Tibial artery (tissue), 4 donors: ENCODE results near the gene SLC10A6.

Experiments used
- DNase-seq, 2 donors: peaks; one replicate each; pipeline ENCODE4 v3.0.0-alpha.2; 2019
- H3K27ac ChIP-seq, 2 donors: fragments of 200-600 bp; sonication (generic) in 1 of 2; 1 replicate in 1 of 2; 2 replicates in 1 of 2; pipeline ENCODE4 v1.5.1; 2018 to 2019; ENCODE audit warnings: mild to moderate bottlenecking in 1 of 2
- H3K27me3 ChIP-seq, 2 donors: fragments of 200-600 bp; sonication (generic) in 1 of 2; one replicate each; pipeline versions ENCODE4 v1.5.1 to v1.6.0; 2016 to 2019
- H3K36me3 ChIP-seq, 3 donors: fragments of 200-600 bp; sonication (generic) in 2 of 3; one replicate each; pipeline ENCODE4 v1.5.1; 2016 to 2019; ENCODE audit warnings: mild to moderate bottlenecking in 2 of 3
- H3K4me1 ChIP-seq, 4 donors: fragments of 200-600 bp; sonication (generic) in 2 of 4; 1 replicate in 3 of 4; 2 replicates in 1 of 4; pipeline ENCODE4 v1.5.1; 2016 to 2019
- H3K4me3 ChIP-seq, 2 donors: fragments of 200-600 bp; sonication (generic) in 1 of 2; 1 replicate in 1 of 2; 2 replicates in 1 of 2; pipeline ENCODE4 v1.5.1; 2018 to 2019; ENCODE audit warnings: mild to moderate bottlenecking in 2 of 2
- H3K9me3 ChIP-seq, 3 donors: fragments of 200-600 bp; sonication (generic) in 1 of 3; one replicate each; pipeline ENCODE4 v1.5.1; 2016 to 2019
- CTCF ChIP-seq, 2 experiments: fragments of 200-600 bp in 1 of 2; fragments of 450-650 bp in 1 of 2; IDR thresholded peaks; one replicate each; pipeline ENCODE4 v1.5.1; 2017 to 2019; ENCODE audit warnings: antibody characterized with exemption in 2 of 2, mild to moderate bottlenecking in 1 of 2, moderate library complexity in 1 of 2
- intact Hi-C: fragments of 100-400 bp; cut with DNase I; formaldehyde crosslinking; loops from one replicate; pipeline ENCODE4 v1.15.0; 2023; ENCODE audit warnings: low total_unique reads

The SLC10A6 gene

GRCh38 chr4:86815653-86816052 is 33.5 kb downstream of the SLC10A6 start:
- Histone ChIP-seq H3K9me3 (no peaks in the 10 kb centered on the region), H3K4me3 (no peak overlapping the region), H3K27ac (no peak overlapping the region), H3K4me1 (no peaks in the 10 kb centered on the region), H3K27me3 (no peaks in the 10 kb centered on the region), H3K36me3 (peaks cover 27 to 40% (median 29%) of the 10 kb centered on the region in 3 donors)
- no peak for TF ChIP-seq CTCF (IDR thresholded peaks at IDR 0.05)
- intact Hi-C loops: no loop called here
- no peak for DNase-seq

GRCh38 chr4:86810847-86811246 is 38.3 kb downstream of the SLC10A6 start:
- Histone ChIP-seq H3K36me3 (peaks cover 36 to 57% (median 56%) of the 10 kb centered on the region in 3 donors), H3K4me1 (no peaks in the 10 kb centered on the region), H3K9me3 (no peaks in the 10 kb centered on the region), H3K27me3 (no peaks in the 10 kb centered on the region), H3K4me3 (no peak overlapping the region), H3K27ac (no peak overlapping the region)
- no peak for DNase-seq
- intact Hi-C loops: no loop called here
- no peak for TF ChIP-seq CTCF (IDR thresholded peaks at IDR 0.05)

GRCh38 chr4:86809809-86810208 is 39.4 kb downstream of the SLC10A6 start:
- Histone ChIP-seq H3K4me1 (no peaks in the 10 kb centered on the region), H3K36me3 (peaks cover 32 to 46% (median 46%) of the 10 kb centered on the region in 3 donors), H3K9me3 (no peaks in the 10 kb centered on the region), H3K27ac (no peak overlapping the region), H3K27me3 (no peaks in the 10 kb centered on the region), H3K4me3 (no peak overlapping the region)
- DNase-seq: no peak
- intact Hi-C loops: no loop called here
- TF ChIP-seq CTCF (IDR thresholded peaks at IDR 0.05): no peak

GRCh38 chr4:86791126-86791525 is 58.1 kb downstream of the SLC10A6 start:
- TF ChIP-seq CTCF (IDR thresholded peaks at IDR 0.05): no peak
- Histone ChIP-seq H3K4me1 (no peaks in the 10 kb centered on the region), H3K4me3 (no peak overlapping the region), H3K27me3 (no peaks in the 10 kb centered on the region), H3K36me3 (peaks cover 27 to 52% (median 40%) of the 10 kb centered on the region in 3 donors), H3K9me3 (no peaks in the 10 kb centered on the region), H3K27ac (no peak overlapping the region)
- intact Hi-C loops: no loop called here
- no peak for DNase-seq

GRCh38 chr4:86788826-86789225 is 60.4 kb downstream of the SLC10A6 start:
- no peak for TF ChIP-seq CTCF (IDR thresholded peaks at IDR 0.05)
- H3K4me3 ChIP-seq: no peak overlapping the region
- H3K36me3 ChIP-seq: peaks cover 27 to 64% (median 47%) of the 10 kb centered on the region in 3 donors
- intact Hi-C loops: no loop called here
- H3K27ac ChIP-seq: no peak overlapping the region
- no peak for DNase-seq
- H3K4me1 ChIP-seq: no peaks in the 10 kb centered on the region
- H3K27me3 ChIP-seq: no peaks in the 10 kb centered on the region
- H3K9me3 ChIP-seq: no peaks in the 10 kb centered on the region

GRCh38 chr4:86778175-86778574 is 71.0 kb downstream of the SLC10A6 start:
- DNase-seq: no peak
- no peak for TF ChIP-seq CTCF (IDR thresholded peaks at IDR 0.05)

More at GRCh38 chr4:86778175-86778574, 71.0 kb downstream of the SLC10A6 start:
- no peaks in the 10 kb centered on the region for H3K27me3 ChIP-seq
- no peak overlapping the region for H3K4me3 ChIP-seq
- H3K9me3 ChIP-seq: no peaks in the 10 kb centered on the region
- H3K4me1 ChIP-seq: no peaks in the 10 kb centered on the region
- intact Hi-C loops: no loop called here
- peaks cover 0 to 29% (median 10%) of the 10 kb centered on the region in 3 donors for H3K36me3 ChIP-seq
- H3K27ac ChIP-seq: no peak overlapping the region
